HG02642 (cell line): ENCODE measurements around the gene DENND1B.

Experiments used
- ATAC-seq: cut with Tn5 transposase; IDR thresholded peaks from one replicate; pipeline ENCODE4 v1.9.1; 2021; ENCODE audit warnings: mild to moderate bottlenecking; ENCODE audit not compliant: unreplicated experiment, poor library complexity

Gene DENND1B, protein sequence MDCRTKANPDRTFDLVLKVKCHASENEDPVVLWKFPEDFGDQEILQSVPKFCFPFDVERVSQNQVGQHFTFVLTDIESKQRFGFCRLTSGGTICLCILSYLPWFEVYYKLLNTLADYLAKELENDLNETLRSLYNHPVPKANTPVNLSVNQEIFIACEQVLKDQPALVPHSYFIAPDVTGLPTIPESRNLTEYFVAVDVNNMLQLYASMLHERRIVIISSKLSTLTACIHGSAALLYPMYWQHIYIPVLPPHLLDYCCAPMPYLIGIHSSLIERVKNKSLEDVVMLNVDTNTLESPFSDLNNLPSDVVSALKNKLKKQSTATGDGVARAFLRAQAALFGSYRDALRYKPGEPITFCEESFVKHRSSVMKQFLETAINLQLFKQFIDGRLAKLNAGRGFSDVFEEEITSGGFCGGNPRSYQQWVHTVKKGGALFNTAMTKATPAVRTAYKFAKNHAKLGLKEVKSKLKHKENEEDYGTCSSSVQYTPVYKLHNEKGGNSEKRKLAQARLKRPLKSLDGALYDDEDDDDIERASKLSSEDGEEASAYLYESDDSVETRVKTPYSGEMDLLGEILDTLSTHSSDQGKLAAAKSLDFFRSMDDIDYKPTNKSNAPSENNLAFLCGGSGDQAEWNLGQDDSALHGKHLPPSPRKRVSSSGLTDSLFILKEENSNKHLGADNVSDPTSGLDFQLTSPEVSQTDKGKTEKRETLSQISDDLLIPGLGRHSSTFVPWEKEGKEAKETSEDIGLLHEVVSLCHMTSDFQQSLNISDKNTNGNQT

DNA sequence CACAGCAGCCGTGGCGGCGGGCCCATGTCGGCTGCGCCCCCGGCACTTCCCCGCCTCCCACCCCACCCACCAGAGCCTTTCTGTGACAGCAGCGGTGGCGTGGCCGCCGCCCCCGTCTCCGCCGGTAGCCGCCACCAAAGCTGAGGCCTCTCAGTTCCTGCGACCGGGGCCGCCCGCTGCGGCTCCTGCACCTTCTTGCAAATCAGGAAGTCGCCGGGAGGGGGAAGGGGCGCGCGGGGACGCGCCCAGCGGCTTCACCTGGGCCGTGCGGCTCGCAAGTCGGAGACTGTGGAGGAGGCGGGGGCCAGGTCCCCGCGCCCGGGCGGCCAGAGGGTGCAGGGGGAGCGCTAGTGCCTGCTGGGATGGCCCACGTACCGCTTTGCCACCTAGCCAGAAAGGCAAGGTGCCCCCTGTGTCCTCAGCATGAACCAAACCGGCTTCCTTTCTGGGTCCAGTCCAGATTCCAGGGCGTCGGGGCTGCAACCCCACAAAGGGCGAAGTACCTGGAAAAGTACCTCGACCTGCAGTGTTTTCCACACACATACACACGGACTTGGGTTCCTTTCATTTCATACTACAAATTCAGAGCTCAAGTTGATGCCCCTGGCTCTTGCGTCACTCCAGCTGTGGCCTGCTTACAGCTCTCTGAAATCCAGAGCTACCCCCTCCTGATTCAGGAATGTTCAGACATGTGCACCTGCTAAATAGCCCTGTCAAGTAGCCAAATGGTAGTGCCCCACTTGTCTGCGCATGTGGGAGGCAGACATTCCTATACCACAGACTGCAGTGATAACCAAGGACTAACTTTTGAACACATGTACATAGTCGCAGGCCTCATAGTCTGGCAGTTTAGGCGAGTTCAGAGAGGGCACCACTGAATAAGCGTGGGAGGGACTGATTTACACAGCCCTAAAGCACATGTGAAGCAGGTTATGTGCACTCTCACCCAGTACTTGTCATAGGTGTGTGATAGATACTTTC lies at the start of gene DENND1B:
Gene DENND1B (minus strand): TSS at position 199 of the 981 bp plus-strand sequence. CDS start 325 bp downstream, outside the sequence.
- peak; percentile 71 for ATAC-seq

DNA sequence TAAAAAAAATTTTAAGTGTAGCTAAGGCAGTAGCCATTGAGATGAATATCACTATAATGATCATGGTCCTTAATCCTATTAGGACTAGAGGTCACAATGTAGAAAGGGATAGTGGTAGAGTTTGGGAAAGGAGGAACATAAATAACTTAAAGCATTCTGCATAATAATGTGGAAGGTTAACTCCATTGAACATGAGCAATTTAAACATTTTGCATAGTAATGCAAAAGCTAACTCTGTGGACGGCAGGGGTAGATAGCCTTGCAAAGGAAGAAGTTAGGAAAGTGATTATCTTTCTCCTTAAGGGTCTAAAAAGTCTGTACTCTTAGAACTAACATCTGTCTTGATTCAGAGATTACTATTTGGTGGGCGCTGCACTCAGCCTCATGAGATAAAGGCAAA lies 39.0 kb upstream of the DENND1B start:
- ATAC-seq = no peak

DNA sequence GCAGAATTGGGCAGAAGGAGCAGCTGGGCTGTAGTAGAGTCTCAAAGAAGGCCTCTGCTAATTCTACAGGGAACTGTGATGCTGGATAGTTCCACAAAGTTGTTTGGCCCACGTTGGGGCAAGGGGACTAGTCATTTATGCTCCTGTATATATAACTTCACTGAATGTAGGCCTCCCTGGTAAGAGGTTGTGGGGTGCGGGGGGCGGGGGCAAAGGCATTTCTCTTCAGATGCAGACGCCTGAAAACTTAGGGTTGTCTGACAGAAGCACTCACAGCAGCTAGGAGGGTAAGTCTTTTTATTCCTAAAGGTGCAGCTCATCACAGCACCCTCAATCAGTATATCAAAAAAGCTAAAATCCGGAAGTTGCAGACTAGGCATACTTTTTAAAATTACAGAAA lies 38.5 kb upstream of the DENND1B start:
- no peak for ATAC-seq

DNA sequence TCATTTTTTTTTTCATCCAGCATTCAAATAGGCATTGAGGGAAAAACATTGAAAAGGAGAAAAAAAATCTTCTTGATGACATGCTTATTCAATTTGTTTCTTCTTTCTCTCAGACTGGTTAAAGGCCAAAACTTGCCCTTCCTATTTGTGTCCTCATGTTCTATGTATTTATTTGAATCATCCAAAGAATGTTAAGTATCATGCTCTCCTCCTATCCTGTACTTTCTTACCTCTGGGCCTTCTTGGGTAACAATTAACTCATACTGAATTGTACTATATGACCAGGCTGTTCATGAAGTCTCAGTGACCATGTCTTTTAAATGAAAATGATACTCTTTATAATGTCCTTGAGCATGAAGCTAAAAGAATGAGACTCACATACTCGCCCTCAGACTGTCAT lies 36.5 kb upstream of the DENND1B start:
- no peak for ATAC-seq

DNA sequence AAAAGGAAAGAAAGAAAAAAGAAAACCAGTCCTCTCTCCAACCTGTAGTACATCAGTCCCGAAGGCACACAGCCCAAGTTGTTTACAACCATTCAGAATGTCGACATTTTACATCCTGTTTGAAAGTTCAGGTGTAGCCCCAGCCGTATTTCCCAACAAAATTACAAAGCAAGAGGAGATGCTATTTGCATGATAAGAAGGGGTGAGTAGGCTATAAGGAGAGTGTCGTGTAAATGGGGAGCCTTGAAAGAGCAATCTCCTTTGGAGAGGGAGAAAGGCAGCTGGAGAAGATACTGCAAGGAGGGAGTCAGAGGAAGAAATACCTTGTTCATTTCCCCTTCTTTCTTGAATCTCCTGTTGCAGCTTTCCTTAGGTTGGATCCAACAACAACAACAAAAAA lies 35.5 kb upstream of the DENND1B start:
- no peak for ATAC-seq

DNA sequence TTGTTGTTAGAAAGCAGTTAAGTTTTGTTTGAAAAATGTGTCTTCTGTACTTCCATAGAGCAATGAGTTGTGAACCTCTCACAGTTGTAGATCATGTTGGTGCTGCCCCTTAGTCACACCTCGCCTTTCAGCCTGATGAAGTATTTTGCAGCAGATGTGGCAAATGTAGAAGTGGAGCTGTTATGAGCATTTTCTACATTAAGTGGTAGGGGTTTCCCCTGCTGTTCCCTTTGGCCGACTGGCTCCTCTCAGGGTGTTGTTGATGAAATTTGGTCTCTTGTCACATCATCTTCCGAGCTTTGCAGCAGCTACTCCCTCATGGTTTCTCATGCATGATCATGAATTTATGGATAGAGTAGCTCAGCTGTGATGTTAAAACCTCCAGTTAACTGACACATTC lies 33.6 kb upstream of the DENND1B start:
- ATAC-seq = no peak

DNA sequence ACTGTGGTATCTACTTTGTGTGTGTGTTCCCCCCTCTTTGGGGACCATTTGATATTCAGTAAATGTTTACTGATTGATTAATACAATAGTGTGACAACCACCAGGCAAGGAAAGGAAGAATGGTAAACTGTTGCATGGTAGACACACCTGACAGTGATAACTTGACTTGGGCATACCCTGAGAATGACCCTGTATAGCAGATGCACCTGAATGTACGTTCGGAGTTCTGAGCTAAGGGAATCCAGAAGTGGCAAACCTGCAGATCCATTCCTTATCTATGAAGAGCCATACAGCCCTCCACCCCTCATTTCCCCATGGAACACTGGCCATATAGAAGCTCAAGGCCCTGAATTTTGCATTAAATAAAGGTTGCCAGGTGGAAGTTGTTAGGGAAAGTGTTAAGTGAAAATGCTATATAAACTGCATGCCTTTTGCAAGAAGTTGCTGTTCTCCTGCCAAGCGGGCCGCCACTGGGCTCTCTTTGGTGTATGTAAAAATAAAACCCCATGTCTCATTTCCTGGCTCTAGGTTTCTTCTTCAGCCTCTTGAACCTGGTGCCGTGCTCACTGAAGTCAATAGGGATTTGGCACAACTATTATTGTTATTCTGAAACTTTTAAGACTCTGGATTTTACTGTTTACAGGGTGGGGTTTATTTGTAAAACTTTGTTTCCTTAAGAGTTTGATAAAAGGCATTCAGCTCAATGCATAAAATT lies 32.6 kb upstream of the DENND1B start:
- no peak for ATAC-seq

DNA sequence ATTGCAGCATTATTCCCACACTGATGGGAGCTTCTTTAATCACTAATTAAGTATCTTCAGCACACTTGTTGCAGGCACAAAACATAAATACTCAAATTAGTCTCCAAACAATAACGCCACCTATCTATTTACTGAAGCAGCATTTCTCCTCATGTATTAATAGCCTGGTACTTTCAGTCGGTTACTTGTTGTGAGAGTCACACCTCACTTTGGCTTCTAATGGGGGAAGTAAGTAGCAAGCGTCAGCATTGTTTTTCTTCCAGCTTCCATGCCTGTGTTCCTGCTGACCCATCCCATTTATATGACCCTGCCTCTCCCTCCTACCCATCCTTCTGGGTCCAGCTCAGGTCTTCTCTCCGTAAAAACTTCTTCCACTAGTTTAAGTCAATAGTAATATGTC lies 31.9 kb upstream of the DENND1B start:
- peak; percentile 56 for ATAC-seq

DNA sequence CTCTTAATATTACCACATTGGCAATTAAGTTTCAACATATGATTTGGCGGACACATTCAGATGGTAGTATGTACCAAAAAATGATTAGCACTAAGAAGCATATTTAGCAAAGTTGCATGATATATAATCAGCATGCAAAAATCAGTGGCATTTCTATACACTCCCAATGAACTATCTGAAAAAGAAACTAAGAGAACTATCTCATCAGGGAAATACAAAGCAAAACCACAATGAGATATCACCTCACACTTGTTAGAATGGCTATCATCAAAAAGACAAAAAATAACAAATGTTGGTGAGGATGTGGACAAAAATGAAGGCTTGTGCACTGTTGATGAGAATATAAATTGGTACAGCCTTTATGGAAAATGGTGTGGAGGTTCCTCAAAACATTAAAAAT lies 31.4 kb upstream of the DENND1B start:
- ATAC-seq = no peak

DNA sequence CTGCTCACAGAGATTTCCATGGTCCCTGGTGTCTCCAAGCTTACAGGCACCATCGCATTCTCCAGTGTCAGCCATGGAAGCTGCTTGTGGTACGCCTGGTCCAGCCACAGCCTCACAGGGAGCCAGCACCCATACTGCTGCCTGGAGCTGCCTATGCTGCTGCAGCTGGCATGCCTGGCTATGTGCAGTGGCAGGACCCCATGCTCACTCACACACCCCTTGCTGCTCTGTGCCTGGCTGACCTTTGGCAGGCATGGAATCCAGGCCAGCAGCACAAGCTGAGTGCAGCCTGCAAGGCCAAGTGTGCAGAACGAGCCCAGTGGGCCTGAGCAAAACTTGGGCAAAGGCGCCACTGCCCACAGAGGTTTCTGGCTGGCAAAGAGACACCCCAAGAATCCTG lies 26.4 kb upstream of the DENND1B start:
- no peak for ATAC-seq

DNA sequence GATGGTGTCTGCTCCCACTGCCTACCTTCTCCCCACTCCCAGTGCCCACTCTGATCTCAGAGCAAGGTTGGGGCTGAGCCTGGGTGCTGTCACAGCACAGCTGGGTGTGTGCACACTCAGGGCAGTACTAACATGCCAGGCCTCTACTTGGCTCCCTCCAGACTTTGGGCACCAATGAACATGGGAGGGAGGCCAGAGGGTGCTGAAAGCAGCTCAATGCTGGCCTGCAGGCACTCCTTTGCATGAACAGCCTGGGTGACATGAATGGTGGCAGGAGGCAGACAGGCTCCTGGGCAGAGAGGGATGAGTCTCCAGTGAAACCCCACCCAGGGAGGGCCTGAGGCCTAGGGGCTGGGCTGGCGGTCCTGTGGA lies 25.8 kb upstream of the DENND1B start:
- ATAC-seq = no peak

DNA sequence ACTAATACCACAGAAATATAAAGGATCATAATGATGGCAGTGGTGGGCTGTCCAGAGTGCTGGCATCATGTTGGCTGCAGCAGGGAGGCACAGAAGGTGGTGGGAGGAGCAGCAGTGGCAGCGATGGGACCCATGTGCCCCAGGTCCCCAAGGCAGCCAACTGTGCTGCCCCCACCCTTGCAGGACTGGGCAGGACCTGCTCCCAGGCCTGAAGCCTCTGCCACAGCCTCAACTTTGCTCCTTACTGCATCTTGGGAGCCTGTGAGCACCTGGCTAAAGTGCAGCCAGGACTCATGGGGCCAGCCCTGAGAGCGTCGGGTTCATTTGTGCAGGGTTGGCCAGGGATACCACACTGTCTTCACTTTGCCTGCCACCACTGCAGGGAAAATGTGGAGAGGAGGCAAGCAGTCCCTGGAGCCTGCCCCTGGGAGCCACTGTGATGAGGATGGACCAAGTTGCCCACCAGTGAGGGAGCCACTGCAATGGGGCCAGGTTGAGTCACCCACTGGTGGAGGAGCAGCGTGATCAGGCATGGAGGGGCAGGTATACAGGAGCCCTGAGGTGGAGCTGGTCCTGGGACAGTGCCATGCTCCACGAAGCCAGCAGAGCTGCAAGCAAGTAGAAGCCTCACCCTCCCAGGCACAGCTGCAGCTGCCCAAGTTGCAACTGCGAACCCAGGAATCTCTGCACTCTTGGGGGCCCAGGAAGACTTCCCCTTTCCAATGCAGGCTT lies 25.3 kb upstream of the DENND1B start:
- no peak for ATAC-seq

DNA sequence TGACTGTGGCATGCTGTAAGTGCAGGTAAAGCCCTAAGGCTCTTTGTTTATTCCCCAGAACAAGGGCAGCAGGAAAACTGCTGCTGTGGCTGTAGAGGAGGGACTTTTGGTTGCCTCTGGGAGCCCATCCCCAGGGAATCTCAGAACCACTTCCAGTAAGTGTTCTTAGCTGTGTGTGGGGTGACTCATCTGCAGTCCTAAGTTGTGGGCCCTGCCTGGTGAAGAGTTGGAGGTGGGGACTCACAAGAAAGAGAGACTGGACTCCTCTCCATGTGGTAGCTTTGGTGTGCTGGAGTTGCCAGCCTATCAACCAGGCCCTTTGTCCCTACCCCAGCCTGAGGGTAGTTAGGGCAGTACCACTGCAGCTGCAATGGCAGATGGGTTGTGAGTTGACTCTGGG lies 24.0 kb upstream of the DENND1B start:
- ATAC-seq = no peak

DNA sequence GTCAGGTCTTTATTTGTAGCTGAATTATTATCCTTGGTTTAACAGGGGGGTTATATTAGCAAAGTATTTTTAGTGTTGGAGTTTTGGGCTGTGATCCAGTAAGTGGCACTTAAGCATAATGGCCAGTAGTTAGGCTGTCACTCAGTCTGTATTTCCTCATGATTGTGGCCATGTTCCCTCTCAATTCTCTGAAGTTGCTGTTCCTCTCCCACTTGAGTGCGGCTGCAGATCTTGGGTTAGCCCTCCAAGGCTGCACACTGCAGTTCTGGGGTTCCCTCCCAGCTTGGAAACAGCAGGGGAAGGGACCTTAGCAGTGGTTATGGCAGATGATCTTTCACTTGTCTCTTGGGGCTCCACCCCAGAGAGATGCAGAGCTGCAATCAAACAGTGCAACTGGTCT lies 23.2 kb upstream of the DENND1B start:
- ATAC-seq = no peak

DNA sequence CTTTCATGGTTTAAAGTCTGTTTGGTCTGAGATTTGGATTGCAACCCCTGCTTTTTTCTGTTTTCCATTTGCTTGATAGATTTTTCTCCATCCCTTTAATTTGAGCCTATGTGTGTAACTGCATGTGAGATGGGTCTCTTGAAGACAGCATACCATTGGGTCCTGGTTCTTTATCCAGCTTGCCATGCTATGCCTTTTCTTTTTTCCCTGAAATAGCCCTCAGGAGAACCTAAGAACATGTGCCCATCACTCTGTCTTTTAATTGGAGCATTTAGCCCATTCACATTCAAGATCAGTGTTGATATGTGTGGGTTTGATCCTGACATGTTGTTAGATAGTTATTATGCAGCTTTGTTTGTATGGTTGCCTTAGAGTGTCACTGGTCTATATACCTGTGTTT lies 21.7 kb upstream of the DENND1B start:
- no peak for ATAC-seq

DNA sequence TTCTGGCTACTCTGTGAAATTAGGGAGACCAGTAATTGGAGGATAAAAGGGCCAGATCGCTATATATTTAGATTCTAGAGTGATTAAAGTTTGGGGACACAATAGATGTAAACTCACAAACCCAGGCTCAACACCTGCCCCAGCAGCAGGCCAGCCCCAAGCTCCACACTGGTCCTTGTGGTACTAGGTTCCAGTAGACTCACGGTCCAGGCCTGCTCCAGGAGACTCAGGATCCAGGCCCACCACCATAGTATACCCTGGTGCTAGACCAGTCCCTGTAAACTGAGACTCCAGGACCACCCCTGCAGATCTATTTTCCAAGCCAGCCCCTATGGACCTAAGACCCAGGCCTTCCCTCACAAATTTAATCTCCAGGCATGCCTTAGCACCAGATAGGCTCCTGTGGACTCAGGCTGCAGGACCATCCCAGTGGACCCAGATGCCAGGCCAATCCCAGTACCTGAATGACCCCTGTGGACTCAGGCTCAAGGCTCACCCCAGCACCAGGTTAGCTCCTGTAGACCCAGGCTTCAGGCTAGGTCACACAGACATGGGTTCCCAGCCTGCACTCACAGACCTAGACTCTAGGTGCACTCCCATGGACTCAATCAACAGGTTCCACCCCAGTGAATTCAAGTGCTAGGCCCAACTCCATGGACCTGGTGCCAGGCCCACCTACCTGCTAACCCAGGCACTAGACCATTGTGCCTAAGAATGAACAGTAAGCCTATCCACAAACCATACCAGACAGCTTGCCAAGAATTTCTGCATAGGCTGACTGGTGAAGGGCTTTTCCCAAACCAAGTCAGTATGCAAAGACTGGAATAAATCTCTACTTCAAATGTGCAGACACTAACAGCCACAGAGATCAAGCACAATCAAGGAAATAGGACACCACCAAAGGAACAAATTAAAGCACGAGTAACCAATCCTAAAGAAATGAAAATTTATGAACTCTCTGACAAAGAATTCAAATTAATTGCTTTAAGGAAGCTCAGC lies 13.8 kb upstream of the DENND1B start:
- no peak for ATAC-seq

DNA sequence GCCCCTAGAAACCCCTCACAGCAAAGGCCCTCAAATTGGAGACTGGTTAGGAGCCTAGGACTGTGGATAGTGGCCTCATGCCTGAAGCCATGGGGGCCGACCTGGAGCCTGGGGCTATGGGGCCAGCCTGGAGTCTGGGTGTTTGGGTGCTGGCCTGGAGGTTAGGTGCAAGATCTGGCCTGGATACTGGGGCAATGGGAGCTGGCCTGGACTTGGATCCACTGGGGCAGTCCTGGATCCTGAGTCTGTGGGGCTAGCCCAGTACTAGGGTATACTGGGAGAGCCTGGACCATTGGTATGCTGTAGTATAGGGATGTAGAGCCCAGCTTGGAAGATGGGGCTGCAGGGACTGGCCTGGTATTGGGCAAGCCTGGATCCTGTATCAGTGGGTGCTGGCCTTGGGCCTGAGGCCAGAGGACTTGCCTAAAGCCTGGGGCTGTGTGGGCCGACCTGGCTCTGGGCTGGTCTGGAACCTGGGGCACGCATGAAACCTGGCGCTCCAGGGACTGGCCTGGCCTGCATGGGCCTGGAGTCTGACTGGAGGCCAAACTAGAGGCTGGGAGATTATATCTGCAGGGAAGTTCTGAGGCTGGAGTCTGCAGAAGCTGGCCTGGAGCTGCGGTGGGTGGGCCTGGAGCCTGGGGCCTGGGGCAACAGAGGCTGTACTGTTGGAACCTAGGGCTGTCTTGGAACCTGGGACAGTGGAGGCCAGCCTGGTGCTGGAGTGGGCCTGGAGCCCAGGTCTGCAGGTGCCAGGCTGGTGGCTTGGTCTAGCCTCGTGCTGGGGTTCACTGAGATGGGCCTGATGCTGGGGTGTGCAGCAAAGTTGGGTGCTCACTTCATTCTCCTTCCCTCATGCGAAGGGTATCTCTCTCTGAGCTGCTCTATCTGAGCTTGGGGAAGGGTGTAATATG lies 12.6 kb upstream of the DENND1B start:
- ATAC-seq = no peak
